SU-DHL-6 (cell line): ENCODE measurements around the gene ETDC.

ENCODE experiments used
- CTCF ChIP-seq: fragments of 200-600 bp; sonication (generic); IDR thresholded peaks from one replicate; pipeline ENCODE4 v1.5.1; 2017; ENCODE audit warnings: antibody characterized with exemption, mild to moderate bottlenecking, low read length, moderate library complexity; ENCODE audit not compliant: insufficient read depth, poor library complexity, severe bottlenecking
- EZH2phosphoT487 ChIP-seq: fragments of 200-600 bp; sonication (generic), shearing (Covaris generic); conservative IDR thresholded peaks from 2 replicates; pipeline ENCODE4 v1.6.1; 2018; ENCODE audit warnings: mild to moderate bottlenecking, antibody characterized with exemption, low read length, moderate library complexity, mixed read lengths

- TF ChIP-seq CTCF (no peak), EZH2phosphoT487 (no peak)
Observed at GRCh38 chrX:135354288-135354687, 45.0 kb downstream of the ETDC start.
